GM19023 (cell line): ENCODE measurements around the gene RCC2.
"Not testable (repeated sequence)": the region's sequence is repeated elsewhere in the genome, so short reads cannot be mapped to it uniquely, and the experiment has no call there.

ENCODE experiments used
- ATAC-seq: cut with Tn5 transposase; IDR thresholded peaks from one replicate; pipeline ENCODE4 v1.9.1; 2021; ENCODE audit warnings: mild to moderate bottlenecking, moderate library complexity; ENCODE audit not compliant: unreplicated experiment

The RCC2 gene

GRCh38 chr1:17422461-17422860 is 17.0 kb downstream of the RCC2 start:
- ATAC-seq = no peak

GRCh38 chr1:17420391-17420918 is 19.0 kb downstream of the RCC2 start:
- ATAC-seq = no peak

GRCh38 chr1:17419626-17420328 is 19.7 kb downstream of the RCC2 start:
- no peak for ATAC-seq

GRCh38 chr1:17416389-17416788 is 23.1 kb downstream of the RCC2 start:
- ATAC-seq = no peak

- ATAC-seq = no peak
Observed at GRCh38 chr1:17414022-17414421, 25.5 kb downstream of the RCC2 start.

DNA sequence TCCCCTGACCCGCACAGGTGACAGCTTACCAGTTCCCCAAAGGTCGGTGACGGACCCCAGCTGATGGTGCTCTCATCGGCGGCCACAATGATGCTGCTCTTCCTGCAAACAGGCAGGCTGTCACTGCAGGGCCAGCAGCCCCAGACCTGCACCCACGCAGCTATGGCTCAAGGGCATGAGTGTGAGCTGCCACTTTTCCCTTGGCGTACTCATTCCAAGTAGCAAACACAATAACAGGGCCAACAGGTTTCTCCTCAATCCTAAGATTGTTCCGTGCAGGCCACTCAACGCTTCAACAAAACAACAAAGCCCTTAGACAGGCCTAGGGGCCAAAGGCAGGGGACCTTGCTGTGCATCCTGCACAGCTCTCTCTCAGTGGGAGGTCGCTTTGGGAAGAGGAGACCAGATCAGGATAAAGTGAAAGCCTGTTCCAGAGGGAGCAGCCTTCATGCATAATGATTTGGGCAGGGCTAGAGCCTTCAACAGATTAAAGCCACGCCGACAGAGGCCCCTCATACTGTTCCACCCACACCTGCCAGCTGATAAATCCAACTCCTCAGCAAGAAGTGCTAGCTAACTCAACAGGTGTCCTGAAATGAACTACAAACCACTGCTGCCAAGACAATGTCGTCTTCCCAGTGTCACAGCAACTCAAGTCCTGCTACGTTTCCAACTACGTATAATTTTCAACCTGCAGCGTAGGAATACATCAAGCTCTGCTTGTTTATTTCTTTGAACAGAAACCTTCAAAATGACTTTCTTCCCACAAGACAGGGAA is 27.2 kb downstream of the RCC2 start:
- no peak for ATAC-seq

DNA sequence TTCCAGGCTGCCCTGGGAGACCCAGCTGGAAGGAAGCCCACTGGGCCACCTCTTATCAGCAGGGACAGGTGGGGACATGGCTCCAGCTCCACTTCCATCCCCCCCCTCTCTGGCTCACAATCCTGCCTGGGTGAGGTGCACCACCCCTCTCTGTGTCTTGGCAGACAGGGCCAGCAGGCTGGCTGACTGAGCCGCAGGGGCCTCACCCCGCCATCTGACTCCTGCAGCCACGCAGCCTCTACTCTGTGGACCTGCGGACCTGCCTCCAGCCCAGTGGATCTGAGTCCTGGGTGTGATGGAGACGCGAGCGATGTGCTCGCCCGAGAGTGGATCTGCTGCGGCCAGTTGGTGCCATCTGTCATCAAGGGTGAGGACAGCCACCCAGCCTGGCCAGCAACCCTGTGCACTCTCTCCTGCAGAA is 30.1 kb downstream of the RCC2 start:
- no peak for ATAC-seq

- not testable (repeated sequence) for ATAC-seq
Observed at GRCh38 chr1:17407786-17408514, 31.5 kb downstream of the RCC2 start.

DNA sequence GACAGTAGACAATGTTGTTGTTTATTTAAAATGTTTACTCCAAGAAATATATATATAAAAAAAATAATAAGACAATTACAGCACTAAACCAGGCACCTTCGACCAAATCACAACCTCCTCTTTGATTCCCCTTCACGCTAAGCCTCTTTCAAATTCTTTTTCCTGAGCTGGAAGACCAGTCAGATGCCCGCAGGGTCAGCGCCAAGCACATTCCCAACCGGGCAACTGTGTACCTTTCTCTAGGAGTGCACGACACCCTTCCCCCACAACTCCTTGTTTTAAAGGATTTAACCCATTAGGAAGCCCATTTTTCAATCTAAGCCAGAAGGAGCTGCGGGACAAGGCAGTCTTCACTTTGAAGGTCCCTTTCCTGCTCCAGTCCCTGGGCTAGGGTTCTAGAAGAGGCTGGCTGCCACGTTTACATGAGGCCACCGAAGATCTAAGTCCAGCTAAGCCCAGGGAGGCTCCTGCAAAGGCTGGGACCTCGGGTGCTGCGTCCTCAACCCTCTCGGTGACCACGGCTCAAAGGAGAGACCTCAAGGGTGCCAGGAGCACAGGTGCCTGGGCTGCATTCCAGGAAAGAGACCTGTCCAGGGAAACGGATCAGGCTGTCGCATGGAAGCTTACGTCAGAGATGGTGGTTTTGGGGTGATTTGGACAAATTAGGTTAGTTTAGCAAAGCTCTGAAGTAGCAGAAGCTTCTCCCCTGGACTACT is 32.6 kb downstream of the RCC2 start:
- ATAC-seq = not testable (repeated sequence)

GRCh38 chr1:17405898-17406759 is 33.3 kb downstream of the RCC2 start:
- peak; percentile 54 for ATAC-seq

DNA sequence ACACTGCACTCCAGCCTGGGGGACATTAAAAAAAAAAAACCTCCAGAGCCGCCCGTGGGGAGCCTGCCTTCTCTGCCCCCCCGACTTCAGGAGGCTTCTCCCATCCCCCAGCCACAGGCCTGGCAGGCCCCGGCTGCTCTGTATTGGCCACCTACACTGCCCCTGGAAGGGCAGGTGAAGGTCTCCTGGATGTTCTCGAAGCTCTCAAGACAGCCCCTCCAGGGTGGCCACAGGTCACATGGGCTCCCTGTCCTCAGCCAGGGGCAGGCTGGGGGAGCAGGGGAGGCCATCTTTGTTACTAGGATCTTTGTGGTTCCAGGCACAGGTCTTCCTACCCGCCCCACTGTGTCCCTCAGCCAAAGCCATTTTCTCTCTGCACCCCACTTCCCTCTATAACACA is 34.7 kb downstream of the RCC2 start:
- ATAC-seq = no peak

- ATAC-seq = no peak
Observed at GRCh38 chr1:17404034-17404684, 35.3 kb downstream of the RCC2 start.

GRCh38 chr1:17403081-17403480 is 36.4 kb downstream of the RCC2 start:
- ATAC-seq = no peak

GRCh38 chr1:17401841-17402240 is 37.6 kb downstream of the RCC2 start:
- ATAC-seq = no peak

- no peak for ATAC-seq
Observed at GRCh38 chr1:17400725-17401341, 38.6 kb downstream of the RCC2 start.

DNA sequence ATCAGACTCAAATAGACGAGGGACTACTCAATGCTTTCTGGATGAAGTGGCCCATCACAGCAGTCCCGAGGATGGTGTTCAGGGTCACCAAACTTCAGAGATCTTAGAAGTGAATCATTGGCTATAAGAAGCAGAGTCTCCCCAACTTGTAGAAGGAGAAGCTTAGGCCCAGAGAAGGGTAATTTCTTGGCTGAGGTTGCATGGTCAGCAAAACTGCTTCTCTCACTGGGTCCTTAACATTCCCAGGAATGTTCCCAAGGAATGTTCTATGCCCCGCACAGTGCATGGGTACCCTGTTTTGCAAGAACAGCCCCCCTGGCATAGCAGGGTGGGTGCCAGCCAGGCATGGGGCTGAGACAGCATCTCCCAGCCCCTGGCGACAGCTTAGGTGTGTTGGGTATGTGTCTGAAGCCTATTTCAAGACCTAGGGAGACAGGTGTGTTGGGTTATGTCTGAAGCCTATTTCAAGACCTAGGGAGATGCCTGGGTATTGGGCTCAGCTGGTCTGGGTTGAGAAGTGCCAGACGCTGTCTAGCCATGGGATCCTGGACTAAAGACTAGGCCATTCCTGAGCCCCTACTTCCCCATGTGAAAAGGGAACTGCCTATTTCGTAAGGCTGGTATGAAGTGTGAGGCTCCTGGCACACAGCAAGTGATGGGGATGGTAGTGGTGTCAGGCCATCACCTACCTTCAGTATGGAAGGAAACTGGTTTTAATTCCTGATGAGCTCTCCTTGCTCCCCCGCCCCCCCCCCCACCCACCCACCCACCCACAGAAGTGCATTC is 41.4 kb downstream of the RCC2 start:
- no peak for ATAC-seq

GRCh38 chr1:17393230-17393629 is 46.2 kb downstream of the RCC2 start:
- ATAC-seq = no peak

GRCh38 chr1:17392199-17392740 is 47.2 kb downstream of the RCC2 start:
- no peak for ATAC-seq
